NB4 (cell line): Measurements from ENCODE around the gene ZNF777.

Source experiments
- DNase-seq: peaks from one replicate; pipeline ENCODE4 v3.0.0; 2010; ENCODE audit warnings: low read depth
- H3K4me3 ChIP-seq: one replicate; pipeline ENCODE4 v1.5.1; 2011; ENCODE audit warnings: mild to moderate bottlenecking, low read depth, low read length, moderate library complexity
- CTCF ChIP-seq: IDR thresholded peaks from one replicate; pipeline ENCODE4 v1.5.1; 2012; ENCODE audit warnings: low read depth, low read length
- MYC ChIP-seq: IDR thresholded peaks from 2 replicates; pipeline ENCODE4 v1.6.1; 2011; ENCODE audit warnings: low read depth, low read length
- POLR2A ChIP-seq: IDR thresholded peaks from 2 replicates; pipeline ENCODE4 v1.6.1; 2011; ENCODE audit warnings: mild to moderate bottlenecking; ENCODE audit not compliant: insufficient read length; ENCODE audit errors: extremely low read depth
- TF ChIP-seq, protein P1 (sequence below): IDR thresholded peaks from 2 replicates; pipeline ENCODE4 v1.6.1; 2011; ENCODE audit warnings: low read depth, low read length

ZNF777 gene

GRCh38 chr7:149473251-149473650 lies 12.4 kb upstream of the ZNF777 start:
- no peak overlapping the region for H3K4me3 ChIP-seq
- TF ChIP-seq, protein P1, sequence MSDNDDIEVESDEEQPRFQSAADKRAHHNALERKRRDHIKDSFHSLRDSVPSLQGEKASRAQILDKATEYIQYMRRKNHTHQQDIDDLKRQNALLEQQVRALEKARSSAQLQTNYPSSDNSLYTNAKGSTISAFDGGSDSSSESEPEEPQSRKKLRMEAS = no peak
- no peak for TF ChIP-seq CTCF
- no peak for TF ChIP-seq POLR2A
- no peak for TF ChIP-seq MYC
- DNase-seq = no peak

GRCh38 chr7:149471289-149471953 lies 10.6 kb upstream of the ZNF777 start:
- H3K4me3 ChIP-seq = no peak overlapping the region
- no peak for DNase-seq
- TF ChIP-seq POLR2A (no peak), MYC (no peak), CTCF (no peak)
- TF ChIP-seq, protein P1 = no peak

DNA sequence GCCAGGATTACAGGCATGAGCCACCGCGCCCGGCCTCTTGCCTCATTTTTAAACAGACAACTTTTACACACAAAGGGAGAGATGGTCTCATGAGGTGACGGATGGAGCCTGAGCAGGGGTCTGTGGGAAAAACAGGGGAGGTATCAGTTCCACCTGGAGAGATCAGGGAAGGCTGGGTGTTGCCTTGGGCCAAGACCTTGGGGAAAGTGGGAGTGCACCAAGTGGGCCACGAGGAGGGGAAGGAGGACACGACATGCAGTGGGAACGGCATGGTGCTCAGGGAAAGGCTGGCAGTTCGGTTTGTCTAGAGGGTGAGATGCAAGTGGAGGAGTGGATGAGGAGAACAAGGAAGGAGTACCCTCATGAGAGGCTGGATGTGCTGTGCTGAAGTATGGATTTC lies 8.9 kb upstream of the ZNF777 start:
- H3K4me3 ChIP-seq = no peak overlapping the region
- TF ChIP-seq MYC = no peak
- TF ChIP-seq, protein P1 = no peak
- no peak for TF ChIP-seq CTCF
- no peak for DNase-seq

- no peak for TF ChIP-seq MYC
- TF ChIP-seq POLR2A = no peak
- TF ChIP-seq CTCF = no peak
- TF ChIP-seq, protein P1 = no peak
- peak; percentile 62 for DNase-seq
- H3K4me3 ChIP-seq = no peak overlapping the region
Measured at GRCh38 chr7:149468208-149468607, 7.3 kb upstream of the ZNF777 start.

DNA sequence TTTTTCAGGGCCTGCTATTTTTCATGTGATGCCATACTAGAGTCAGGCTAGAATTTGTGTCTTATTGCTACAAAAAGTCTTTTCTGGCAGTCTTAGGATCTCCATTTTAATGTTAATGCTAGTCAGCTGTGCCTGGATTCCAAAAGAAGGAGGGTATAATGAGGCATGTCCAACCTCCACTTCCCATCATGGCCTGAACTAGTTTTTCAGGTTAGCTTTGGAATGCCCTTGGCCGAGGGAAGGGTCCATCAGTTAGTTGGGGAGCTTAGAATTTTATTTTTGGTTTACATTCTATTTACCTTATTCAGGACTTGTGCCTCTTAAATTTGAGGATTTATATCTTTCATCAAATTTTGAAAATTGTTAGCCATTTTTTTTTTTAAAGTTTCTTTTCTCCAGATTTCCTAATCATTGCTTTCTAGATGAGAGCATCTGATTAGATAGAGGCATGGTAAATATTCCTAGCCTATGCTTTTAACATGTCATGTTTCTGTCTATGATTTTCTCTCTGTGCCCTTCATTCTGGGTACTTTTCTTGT lies 6.5 kb upstream of the ZNF777 start:
- H3K4me3 ChIP-seq = no peak overlapping the region
- no peak for TF ChIP-seq POLR2A
- no peak for TF ChIP-seq MYC
- TF ChIP-seq CTCF = no peak
- TF ChIP-seq, protein P1 = no peak
- DNase-seq = no peak
